NCI-H748 treated with DMSO at 0.1 percent for 48 hours (cell line): ENCODE data around the gene MSMO1.
A peak's percentile ranks its signal among the peaks of the same experiment; 100 is the strongest.

Experiments
- DNase-seq: peaks from one replicate; lab custom pipeline; 2025; lab: John Stamatoyannopoulos, UW

The MSMO1 gene

DNA sequence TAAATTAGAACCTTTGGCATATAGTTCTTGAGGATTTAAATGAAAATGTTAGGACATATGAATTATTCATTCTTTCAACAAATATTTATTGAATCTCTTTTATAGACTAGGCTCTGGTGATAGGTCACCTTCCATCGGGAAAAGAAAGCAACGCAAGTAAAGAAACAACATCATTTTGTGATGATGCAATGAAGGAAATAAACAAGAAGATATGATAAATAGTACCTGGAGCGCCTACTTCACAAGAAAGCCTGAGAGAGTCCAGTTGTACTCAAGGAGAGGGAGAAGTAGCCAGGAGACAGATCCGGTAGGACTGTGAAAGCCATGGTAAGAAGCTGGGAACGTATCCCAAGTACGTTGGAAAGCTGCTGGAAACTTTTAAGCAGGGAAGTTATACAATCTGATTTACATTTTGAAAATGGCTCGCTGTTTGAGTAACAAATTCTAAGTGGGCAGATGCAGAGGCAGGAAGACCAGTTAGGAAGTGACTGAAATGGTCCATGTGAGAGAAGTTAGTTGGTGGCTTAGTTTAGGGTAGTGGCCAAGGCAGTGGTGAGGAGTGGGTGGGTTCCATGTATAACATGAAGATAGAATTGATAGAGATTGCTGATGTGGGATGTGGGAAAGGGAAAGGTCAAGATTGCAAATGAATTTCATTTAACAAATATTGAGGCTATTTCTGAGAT is 33.7 kb downstream of the MSMO1 start:
- DNase-seq, result no peak

DNA sequence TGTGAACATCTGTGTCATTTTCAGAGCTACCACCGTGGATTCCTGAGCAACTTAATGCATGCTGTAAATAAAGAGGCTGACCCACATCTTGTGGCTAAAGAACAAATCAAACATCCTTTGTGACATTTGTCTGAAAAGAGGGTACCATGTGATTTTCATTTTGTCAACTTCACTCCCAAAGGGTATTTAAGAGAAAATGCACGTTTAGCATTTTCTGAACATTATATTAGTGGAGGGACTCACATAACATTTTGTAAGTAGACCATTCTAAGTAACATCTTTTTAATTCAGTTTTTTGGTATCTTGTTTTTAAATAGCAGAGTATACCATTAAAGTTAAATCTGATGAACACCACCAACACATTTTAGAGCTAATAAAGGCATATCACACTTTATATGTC is 34.3 kb downstream of the MSMO1 start:
- no peak for DNase-seq

DNA sequence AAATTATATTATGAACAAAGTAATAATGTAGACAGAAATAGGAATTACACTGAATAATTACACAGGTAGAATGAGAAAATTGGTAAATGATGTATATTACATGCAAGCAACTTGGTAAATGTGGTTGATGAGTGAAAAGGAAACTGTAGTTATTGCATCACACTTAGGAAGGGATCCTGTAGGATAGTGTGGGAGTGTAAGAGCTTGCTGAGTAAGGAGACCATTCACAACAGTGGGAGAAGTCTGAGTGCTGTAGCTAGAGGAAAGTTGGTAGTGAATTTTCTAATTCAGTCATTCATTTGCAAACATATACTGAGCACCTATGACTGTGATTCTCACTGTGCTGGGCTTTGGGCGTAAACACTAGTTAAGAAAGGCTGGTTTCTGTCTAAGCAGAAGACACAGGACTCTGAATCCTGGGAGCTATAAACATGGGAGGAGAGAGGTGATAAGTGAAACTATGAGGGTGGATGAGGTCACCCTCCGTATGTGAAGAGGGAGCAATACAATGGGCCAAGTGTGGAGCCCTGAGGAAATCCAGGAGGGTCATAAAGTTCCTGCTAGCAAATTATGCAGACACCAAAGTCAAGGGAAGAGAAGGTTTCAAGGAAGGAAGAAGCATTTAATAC is 37.1 kb downstream of the MSMO1 start:
- DNase-seq, result no peak

DNA sequence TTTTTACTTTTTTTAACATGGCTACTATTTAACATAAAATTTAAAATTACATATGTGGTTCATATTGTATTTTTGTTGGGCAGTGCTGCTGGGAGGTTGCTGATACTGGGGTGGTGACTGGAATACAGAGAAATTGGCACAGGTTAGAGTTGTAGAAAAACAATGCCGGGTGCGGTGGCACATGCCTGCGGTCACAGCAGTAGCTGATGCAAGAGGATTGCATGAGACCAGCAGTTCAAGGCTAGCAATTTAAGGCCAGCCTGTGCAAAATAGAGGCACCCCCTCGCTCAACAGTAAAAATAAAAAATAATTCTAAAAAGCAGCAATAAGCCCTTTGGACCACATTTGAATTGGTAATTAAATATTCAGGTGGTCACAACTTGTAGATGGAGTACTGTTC is 39.6 kb downstream of the MSMO1 start:
- no peak for DNase-seq

DNA sequence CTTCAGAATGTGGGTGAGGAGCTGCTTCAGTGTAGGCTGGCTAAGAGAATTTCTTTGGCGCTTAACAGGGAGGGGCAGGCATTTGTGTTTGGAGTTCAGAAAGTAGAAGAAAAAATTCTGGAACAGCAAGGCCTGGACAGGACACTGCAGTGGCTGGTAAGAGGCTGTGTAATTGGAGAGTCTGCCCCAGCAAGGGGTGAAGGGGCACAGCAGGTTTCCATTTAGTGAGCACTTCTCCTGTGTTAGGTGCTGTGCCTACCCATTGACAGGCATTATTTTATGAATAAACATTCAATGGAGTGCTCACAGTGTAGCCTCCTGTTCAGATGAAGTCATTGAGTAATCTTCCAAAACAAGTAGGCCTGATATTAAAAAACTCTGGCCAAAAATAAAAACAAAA is 40.6 kb downstream of the MSMO1 start:
- DNase-seq, result no peak

DNA sequence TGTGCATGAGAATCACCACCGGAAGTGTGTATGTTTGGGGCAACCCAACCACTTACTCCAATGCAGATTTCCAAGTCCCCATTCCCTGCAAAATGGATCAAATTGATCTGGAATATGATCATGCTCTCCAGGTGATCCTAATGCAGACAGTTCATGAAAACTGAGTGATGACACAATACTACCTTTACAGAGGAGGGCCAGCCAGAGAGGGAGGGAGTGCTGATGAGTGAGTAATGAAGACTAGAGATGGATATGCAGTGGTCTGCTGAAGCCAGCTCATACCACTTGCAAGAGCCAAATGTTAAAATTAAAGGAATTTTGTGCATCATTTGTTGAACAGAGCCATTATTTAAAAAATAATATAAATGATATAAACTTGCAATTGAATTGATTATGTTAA is 41.1 kb downstream of the MSMO1 start:
- no peak for DNase-seq

DNA sequence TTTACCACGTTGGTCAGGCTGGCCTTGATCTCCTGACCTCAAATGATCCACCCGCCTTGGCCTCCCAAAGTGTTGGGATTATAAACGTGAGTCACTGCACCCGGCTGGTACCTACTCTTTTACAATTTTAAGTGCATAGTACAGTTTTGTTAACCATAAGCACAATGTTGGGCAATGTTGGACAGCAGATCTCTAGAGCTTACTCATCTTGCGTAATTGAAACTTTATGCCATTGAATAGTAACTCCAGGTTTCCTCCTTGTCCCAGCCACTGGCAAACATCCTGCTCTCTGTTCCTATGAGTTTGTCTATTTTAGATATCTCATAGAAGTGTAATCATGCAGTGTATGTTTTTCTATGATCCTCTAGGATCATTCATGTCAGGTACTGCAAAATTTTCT is 42.1 kb downstream of the MSMO1 start:
- no peak for DNase-seq

DNA sequence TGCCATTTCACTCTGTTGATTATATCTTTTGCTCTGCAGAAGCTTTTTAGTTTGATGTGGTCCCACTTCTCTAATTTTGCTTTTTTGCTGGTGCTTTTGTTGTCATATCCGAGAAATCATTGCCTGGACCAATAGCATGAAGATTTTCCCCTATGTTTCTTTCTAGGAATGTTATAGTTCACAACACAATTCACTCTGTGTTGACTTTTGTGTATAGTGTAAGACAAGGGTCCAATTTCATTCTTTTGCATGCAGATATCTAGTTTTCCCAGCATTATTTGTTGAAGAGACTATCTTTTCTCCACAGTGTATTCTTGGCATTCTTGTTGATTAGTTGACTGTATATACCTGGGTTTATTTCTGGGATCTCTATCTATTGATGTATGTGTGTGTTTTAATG is 43.1 kb downstream of the MSMO1 start:
- no peak for DNase-seq

DNA sequence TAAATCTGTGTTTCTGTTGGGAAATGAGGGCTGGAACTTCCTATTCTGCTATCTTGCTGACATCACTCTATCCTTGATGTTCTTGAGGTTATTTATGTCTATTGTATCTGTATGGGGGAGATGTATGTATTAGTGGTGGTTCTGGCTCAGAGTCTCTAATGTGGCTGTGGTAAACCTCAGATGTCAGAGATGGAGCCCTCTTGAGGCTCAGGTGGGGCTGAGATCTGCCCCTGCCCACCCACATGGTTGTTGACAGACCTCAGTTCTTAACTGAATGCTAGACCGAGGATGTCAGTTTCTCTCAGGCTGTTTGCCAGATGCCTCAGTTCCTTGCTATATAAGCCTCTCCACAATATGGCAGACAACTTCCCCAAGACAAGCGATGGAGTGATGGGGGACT is 48.0 kb downstream of the MSMO1 start:
- no peak for DNase-seq

DNA sequence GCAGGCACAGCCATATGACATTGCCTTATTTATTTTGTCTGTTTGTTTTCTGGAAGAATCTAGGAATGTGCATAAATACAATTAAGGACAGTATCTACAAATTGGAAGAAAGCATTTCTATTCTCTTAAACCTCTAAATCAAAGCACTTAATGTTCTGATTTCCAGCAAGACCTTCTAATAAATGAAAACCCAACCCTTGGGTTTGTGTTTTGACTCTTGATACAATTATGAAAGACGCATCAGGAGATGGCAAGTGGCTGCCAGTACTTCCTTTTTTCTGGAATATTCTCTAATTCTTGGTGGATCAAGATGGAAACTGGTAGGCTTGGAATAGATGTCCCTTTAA is 50.9 kb downstream of the MSMO1 start:
- DNase-seq, result peak; percentile 14

DNA sequence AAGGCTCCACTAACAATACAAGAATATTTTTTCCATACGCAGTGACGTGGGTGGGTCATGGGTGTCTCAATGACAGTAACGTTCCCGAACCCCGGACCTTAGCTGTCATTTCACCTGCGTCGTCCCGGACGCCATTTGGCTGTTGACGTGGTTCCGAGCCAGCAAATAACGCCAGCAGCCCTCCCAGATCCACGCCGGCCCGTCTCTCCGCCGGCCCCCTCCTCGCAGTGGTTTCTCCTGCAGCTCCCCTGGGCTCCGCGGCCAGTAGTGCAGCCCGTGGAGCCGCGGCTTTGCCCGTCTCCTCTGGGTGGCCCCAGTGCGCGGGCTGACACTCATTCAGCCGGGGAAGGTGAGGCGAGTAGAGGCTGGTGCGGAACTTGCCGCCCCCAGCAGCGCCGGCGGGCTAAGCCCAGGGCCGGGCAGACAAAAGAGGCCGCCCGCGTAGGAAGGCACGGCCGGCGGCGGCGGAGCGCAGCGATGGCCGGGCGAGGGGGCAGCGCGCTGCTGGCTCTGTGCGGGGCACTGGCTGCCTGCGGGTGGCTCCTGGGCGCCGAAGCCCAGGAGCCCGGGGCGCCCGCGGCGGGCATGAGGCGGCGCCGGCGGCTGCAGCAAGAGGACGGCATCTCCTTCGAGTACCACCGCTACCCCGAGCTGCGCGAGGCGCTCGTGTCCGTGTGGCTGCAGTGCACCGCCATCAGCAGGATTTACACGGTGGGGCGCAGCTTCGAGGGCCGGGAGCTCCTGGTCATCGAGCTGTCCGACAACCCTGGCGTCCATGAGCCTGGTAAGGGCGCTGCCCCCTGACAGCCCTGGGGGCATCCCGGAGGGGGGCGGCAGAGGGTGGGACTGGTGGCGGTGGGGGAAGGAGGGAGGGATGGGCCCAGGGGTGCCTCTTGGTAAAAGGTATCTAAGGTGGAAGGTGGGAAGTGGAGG is 51.5 kb downstream of the MSMO1 start, which contains the start of gene CPE:
CPE (plus strand) TSS at position 264 of the 933 bp plus-strand sequence; CDS start at position 478, 214 bp downstream.
- peak; percentile 35 for DNase-seq

DNA sequence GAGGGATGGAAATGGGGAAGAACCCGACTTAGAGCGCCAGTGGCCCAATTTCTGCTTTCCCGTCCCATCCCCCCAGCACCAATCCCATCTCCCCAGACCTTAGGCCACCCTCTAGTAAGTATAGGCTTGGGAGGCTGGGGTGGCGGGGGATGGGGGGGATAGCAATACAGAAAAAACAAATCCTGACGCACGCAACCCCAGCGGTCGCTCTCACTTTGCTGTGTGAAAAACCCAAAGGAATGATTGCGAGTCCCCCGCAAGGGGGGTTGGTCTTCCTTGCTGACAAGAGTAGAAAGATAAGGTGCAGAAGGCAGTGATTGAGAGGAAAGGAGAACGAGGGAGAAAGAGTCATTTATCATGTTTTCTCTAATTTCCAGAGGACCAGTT is 52.2 kb downstream of the MSMO1 start:
- peak; percentile 45 for DNase-seq

DNA sequence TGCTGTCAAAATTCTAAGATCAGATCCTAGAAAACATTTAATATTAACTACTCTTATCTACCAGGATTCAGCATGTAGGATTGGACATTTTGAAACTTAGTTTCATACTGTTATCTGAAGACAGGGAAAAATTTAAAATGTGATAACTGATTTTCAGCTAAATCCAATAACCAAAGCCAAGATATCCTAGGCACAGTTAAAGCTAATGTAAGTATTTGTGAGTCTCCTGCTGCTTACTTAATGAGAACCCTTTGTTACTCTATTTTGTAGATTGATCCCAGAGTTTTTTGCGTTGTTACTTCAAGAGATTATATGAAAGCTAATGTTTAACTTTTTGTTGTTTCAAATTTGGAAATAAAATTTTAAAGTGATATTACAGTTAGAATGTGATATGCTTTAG is 53.3 kb downstream of the MSMO1 start:
- peak; percentile 10 for DNase-seq

DNA sequence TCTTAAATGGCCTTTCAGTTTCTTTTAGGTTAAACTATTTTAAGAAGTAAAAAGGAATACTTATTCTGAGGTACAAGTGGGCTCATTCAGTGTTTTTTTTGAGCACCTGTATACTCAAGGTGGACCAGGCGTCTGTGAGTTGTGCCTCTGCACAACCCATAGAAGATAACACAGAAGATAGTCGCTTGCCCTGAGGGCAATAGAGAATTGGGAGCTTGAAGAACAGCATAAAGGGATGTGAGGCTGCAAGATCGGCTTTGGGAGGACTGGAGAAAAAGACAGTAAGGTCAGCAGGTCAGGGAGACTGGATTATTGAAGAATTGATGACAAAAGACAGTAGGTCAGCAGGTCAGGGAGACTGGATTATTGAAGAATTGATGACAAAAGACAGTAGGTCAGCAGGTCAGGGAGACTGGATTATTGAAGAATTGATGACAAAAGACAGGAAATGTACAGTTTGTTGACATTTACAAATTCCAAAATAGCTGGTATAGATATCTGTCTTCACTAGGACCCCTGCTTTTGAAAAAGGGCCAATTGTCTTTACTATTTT is 54.4 kb downstream of the MSMO1 start:
- DNase-seq, result no peak

DNA sequence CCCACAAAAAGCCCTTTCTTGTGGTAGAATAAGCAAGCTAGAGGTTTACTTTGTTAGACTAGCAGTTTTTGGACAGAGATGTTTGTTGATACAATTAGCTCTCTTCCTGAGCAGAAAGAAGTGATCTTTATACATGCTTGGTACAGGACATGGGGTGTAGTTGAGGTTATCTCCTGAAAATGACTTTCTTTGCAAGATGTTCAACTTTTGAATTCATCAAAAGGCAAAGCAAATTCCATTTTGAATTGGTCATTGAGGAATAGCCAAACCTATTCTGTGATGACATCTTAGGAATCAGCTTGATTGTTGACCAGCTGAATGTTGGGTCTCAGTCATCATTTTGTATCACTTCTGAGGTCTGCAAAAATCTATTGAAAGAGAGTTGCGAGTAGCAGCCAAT is 55.2 kb downstream of the MSMO1 start:
- no peak for DNase-seq

DNA sequence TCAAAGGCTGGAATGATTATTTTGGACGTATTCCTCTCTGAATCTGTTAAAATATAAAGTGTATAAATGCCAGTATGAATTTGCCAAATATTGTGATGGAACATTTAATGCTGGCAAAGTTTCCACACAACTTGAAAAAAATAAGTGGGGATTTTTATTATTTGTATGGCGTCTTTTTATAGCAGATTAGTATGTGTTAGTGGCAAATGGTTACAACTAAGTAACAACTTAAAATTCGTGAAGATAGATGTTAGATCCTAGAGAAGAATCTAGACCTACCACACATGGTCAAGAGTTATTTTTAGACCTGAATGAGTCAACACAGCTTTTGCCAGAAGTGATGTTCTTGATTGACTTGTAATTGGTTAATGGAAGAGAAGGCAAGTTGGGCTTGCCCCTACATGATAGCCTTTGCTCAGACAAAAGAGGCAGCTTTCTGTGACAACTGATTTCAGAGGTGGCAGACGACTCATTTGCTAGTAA is 56.2 kb downstream of the MSMO1 start:
- DNase-seq, result peak; percentile 60

DNA sequence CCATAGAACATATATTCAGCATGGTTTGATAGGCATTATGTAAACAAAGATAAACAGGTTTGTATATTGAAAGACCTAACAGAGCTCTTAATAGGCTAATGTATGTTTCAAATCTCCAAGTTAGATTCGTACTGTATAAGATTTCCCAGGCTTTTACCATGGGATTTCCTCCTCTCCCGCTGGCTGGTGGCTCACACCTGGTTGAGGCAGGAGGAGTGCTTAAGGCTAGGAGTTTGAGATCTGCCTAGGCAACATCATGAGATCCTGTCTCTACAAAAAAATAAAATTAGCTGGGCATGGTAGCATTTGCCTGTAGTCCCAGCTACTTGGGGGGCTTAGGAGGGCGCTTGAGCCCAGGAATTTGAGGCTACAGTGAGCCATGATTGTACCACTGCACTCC is 56.7 kb downstream of the MSMO1 start:
- no peak for DNase-seq

DNA sequence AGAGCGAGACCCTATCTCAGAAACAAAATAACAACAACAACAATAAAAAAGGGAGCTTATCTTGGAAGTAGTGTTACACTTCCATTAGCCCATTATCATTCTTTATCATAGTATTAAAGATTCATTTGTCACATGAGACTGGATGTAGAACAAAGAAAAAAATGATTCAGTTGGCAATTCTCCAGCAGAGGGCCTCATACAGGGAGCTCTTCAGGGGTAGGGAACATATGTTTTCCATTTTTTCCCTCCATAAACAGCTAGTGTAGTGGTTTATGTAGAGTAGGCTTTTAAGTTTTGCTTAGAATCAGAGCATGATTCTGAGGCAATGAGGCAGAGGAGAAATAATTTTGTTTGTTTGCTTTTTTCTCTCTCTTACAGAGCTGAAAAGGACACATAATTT is 57.1 kb downstream of the MSMO1 start:
- peak; percentile 63 for DNase-seq

DNA sequence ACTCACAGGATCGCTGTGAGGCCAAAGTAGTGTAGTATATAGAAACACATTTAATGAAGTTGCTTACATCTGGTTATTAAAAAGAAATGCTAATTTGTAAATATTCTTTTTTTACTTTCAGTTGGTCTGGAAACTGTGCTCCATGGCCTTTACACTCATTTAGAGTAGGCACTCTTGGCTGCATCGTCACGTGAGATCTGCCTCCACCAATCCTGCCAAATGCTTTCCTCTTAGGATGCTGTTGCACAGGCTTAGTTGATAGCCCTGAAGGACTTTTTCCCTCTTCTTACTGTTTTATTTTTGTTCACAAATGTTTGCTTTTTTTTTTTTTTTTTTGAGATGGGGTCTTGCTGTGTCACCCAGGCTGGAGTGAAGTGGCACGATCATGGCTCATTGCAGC is 57.7 kb downstream of the MSMO1 start:
- no peak for DNase-seq

DNA sequence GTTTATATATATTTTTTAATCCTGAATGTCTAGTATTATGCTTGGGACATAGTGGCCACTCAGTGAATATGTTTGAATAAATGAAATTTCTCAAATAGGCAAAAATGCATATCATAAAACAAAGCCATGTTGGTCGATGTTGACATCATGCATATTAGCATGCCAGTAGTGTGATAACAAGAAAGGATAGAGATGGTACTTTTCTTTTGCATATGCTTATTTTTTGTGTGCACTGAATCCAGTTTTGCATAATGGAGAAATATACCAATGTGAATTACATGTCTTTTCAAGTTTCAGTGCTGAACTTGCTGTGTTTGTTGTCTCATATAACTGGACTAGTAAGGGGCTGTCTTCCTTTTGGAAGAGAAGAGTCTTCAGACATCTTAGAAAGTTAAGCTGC is 58.9 kb downstream of the MSMO1 start:
- DNase-seq, result no peak

DNA sequence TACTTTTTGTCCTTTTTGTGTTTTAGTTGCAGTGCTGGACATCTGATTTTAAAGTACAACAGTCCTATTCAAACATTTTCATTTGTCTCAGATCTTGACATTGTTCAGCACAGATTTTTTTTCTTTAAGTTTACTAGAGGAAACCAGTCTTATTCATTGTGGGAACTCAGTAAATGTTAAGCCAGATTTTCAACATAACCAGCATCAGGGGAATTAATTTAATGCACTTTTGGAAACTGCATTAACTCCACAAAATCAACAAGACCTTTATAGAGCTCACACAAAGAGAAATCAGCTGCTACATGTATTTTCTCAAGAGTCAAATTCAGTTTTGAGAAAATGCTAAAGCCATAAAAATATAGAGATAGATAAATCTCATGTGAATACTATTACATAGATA is 61.3 kb downstream of the MSMO1 start:
- no peak for DNase-seq
